Measurements from ENCODE around the gene CALR.

DNA sequence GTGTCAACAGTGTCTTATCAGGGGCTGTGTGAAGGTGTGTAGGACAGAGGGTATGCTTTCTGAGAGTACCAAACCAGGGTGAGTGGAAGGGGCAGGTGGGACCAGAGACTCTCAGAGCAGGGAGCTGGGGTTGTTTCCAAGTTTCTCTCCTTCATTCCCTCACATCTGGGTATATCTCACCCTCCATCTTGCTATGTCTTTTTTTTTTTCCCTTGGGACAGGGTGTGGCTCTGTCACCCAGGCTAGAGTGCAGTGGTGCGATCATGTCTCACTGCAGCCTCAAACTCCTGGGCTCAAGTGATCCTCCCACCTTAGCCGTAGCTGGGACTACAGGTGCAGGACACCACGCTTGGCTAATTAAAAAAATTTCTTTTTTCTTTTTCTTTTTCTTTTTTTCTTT, 41.6 kb downstream of the CALR start:
- TF ChIP-seq, protein P1, sequence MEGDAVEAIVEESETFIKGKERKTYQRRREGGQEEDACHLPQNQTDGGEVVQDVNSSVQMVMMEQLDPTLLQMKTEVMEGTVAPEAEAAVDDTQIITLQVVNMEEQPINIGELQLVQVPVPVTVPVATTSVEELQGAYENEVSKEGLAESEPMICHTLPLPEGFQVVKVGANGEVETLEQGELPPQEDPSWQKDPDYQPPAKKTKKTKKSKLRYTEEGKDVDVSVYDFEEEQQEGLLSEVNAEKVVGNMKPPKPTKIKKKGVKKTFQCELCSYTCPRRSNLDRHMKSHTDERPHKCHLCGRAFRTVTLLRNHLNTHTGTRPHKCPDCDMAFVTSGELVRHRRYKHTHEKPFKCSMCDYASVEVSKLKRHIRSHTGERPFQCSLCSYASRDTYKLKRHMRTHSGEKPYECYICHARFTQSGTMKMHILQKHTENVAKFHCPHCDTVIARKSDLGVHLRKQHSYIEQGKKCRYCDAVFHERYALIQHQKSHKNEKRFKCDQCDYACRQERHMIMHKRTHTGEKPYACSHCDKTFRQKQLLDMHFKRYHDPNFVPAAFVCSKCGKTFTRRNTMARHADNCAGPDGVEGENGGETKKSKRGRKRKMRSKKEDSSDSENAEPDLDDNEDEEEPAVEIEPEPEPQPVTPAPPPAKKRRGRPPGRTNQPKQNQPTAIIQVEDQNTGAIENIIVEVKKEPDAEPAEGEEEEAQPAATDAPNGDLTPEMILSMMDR (IDR thresholded peaks at IDR 0.05; ENCODE audit: insufficient read depth, low read length, poor library complexity, severe bottlenecking), result no peak
- TF ChIP-seq EZH2phosphoT487 (conservative IDR thresholded peaks at IDR 0.05; ENCODE audit: low read length), result no peak
